ENCODE measurements around the gene UBL4A. TPM values are rescaled to one million over a fixed set of nuclear protein-coding genes. Genes with fewer than 3 reads are reported as not detected.
A peak's percentile ranks its signal among the peaks of the same experiment; 100 is the strongest.

Gene UBL4A
- total RNA-seq, 1 donor from 2014 or later = 12.1 TPM

- Histone ChIP-seq H2AFZ (replicated peaks) (no peak overlapping the region), H3K4me2 (no peak overlapping the region), H3K4me1 (peaks cover 6% of the 10 kb centered on the region), H3K27me3 (no peaks in the 10 kb centered on the region), H3K9me3 (ENCODE audit: low read depth) (no peaks in the 10 kb centered on the region), H3K36me3 (no peaks in the 10 kb centered on the region), H3K27ac (no peak overlapping the region), H3K9ac (no peak overlapping the region), H3K79me2 (ENCODE audit: low read depth) (peaks cover 7% of the 10 kb centered on the region), H3K4me3 (no peak overlapping the region), H4K20me1 (ENCODE audit: low read depth) (peaks cover 10% of the 10 kb centered on the region), H3F3A (ENCODE audit: low read depth) (no peaks in the 10 kb centered on the region)
- H3K36me3 Mint-ChIP-seq = peaks cover 7% of the 10 kb centered on the region
- peaks cover 7% of the 10 kb centered on the region for H3K27me3 Mint-ChIP-seq (ENCODE audit: insufficient read depth, low read depth)
- no peak overlapping the region for H3K4me3 Mint-ChIP-seq
- no peaks in the 10 kb centered on the region for H3K4me1 Mint-ChIP-seq
- no peak for DNase-seq (ENCODE audit: low spot score)
- TF ChIP-seq EZH2phosphoT487 (IDR thresholded peaks at IDR 0.05) (no peak), EZH2 (IDR thresholded peaks at IDR 0.05) (no peak)
- TF ChIP-seq, protein P1, sequence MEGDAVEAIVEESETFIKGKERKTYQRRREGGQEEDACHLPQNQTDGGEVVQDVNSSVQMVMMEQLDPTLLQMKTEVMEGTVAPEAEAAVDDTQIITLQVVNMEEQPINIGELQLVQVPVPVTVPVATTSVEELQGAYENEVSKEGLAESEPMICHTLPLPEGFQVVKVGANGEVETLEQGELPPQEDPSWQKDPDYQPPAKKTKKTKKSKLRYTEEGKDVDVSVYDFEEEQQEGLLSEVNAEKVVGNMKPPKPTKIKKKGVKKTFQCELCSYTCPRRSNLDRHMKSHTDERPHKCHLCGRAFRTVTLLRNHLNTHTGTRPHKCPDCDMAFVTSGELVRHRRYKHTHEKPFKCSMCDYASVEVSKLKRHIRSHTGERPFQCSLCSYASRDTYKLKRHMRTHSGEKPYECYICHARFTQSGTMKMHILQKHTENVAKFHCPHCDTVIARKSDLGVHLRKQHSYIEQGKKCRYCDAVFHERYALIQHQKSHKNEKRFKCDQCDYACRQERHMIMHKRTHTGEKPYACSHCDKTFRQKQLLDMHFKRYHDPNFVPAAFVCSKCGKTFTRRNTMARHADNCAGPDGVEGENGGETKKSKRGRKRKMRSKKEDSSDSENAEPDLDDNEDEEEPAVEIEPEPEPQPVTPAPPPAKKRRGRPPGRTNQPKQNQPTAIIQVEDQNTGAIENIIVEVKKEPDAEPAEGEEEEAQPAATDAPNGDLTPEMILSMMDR (IDR thresholded peaks at IDR 0.05) = no peak
- peaks cover 13% of the 10 kb centered on the region for H3K9me3 Mint-ChIP-seq
- H3K27ac Mint-ChIP-seq = no peak overlapping the region
These were observed 22.7 kb downstream of the UBL4A start for GRCh38 chrX:154463611-154464220.

DNA sequence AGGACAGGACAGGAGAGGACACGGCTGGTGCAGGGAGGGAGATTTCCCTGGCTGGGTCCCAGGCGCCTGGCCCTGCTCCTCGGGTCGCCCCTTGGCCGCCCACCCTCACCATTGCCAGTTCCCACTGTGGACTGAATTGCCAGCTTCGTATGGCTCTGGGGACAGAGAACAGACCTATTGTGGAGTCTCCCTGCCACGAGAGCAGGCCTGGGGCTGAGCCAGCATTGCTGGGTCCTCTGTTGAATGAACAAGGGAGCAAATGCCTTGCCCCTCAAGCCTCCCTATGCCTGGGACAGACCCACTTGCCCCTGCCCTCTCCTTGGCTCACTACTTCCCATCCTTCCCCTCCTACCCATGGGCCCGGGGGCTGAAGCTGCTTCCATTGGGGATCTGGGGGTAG lies 24.0 kb downstream of the UBL4A start:
- Histone ChIP-seq H3K36me3 (no peaks in the 10 kb centered on the region), H2AFZ (replicated peaks) (no peak overlapping the region), H3K27me3 (no peaks in the 10 kb centered on the region), H3K79me2 (ENCODE audit: low read depth) (peaks cover 7% of the 10 kb centered on the region), H4K20me1 (ENCODE audit: low read depth) (peaks cover 10% of the 10 kb centered on the region), H3K4me2 (no peak overlapping the region), H3K4me1 (peaks cover 6% of the 10 kb centered on the region), H3F3A (ENCODE audit: low read depth) (peaks cover 2% of the 10 kb centered on the region), H3K9ac (no peak overlapping the region), H3K27ac (no peak overlapping the region), H3K4me3 (no peak overlapping the region), H3K9me3 (ENCODE audit: low read depth) (no peaks in the 10 kb centered on the region)
- peaks cover 7% of the 10 kb centered on the region for H3K36me3 Mint-ChIP-seq
- no peak overlapping the region for H3K27ac Mint-ChIP-seq
- H3K4me1 Mint-ChIP-seq = peaks cover 1% of the 10 kb centered on the region
- TF ChIP-seq EZH2 (IDR thresholded peaks at IDR 0.05) (no peak), EZH2phosphoT487 (IDR thresholded peaks at IDR 0.05) (no peak)
- TF ChIP-seq, protein P1 (IDR thresholded peaks at IDR 0.05) = no peak
- H3K27me3 Mint-ChIP-seq (ENCODE audit: insufficient read depth, low read depth) = peaks cover 8% of the 10 kb centered on the region
- no peak for DNase-seq (ENCODE audit: low spot score)
- H3K9me3 Mint-ChIP-seq = peaks cover 15% of the 10 kb centered on the region
- no peak overlapping the region for H3K4me3 Mint-ChIP-seq

DNA sequence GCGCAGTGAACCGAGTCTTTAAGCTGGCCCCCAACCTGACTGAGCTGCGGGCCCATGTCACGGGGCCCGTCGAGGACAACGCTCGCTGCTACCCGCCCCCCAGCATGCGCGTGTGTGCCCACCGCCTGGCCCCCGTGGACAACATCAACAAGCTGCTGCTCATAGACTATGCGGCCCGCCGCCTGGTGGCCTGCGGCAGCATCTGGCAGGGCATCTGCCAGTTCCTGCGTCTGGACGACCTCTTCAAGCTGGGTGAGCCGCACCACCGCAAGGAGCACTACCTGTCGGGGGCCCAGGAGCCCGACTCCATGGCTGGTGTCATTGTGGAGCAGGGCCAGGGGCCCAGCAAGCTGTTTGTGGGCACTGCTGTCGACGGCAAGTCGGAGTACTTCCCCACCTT lies 26.1 kb downstream of the UBL4A start:
- Histone ChIP-seq H3K27ac (no peak overlapping the region), H4K20me1 (ENCODE audit: low read depth) (peaks cover 10% of the 10 kb centered on the region), H3F3A (ENCODE audit: low read depth) (peaks cover 6% of the 10 kb centered on the region), H3K27me3 (no peaks in the 10 kb centered on the region), H3K79me2 (ENCODE audit: low read depth) (peaks cover 7% of the 10 kb centered on the region), H3K4me1 (peaks cover 6% of the 10 kb centered on the region), H2AFZ (replicated peaks) (no peak overlapping the region), H3K9me3 (ENCODE audit: low read depth) (no peaks in the 10 kb centered on the region), H3K4me2 (no peak overlapping the region), H3K36me3 (no peaks in the 10 kb centered on the region), H3K4me3 (no peak overlapping the region), H3K9ac (no peak overlapping the region)
- no peak for DNase-seq (ENCODE audit: low spot score)
- H3K36me3 Mint-ChIP-seq = peaks cover 9% of the 10 kb centered on the region
- H3K27ac Mint-ChIP-seq = no peak overlapping the region
- H3K4me3 Mint-ChIP-seq = peak overlapping the region; percentile 90
- H3K9me3 Mint-ChIP-seq = peaks cover 18% of the 10 kb centered on the region
- no peak for TF ChIP-seq EZH2phosphoT487 (IDR thresholded peaks at IDR 0.05)
- TF ChIP-seq, protein P1 (IDR thresholded peaks at IDR 0.05) = no peak
- TF ChIP-seq EZH2 (IDR thresholded peaks at IDR 0.05) = no peak
- H3K4me1 Mint-ChIP-seq = peaks cover 3% of the 10 kb centered on the region
- H3K27me3 Mint-ChIP-seq (ENCODE audit: insufficient read depth, low read depth) = peaks cover 13% of the 10 kb centered on the region

All from neural progenitor cell (in vitro differentiated cells).